IMR-90 (cell line): ENCODE measurements around the gene KIF16B. TPM values are rescaled to one million over a fixed set of nuclear protein-coding genes. Genes with fewer than 3 reads are reported as not detected.

Experiments used
- ATAC-seq: fragments of 200-7000 bp; cut with Tn5 transposase; 2 replicates; pipeline ENCODE4 v1.9.1; 2020; ENCODE audit warnings: low read depth, mild to moderate bottlenecking, moderate library complexity
- BruUV-seq: library from RNA; stranded (reverse); fragments of 400-500 nt; replicated peaks from 2 replicates; lab custom pipeline; 2021; lab: Mats Ljungman, UMichigan
- CTCF ChIA-PET: fragments of 300-600 bp; formaldehyde crosslinking; extraction: SDS; loops from one replicate; lab custom pipeline; 2021; ENCODE audit warnings: antibody characterized with exemption; lab: Yijun Ruan, JAX
- POLR2A ChIA-PET: fragments of 300-600 bp; sonication (Branson Sonifier 250); formaldehyde crosslinking; loops from one replicate; lab custom pipeline; 2022; ENCODE audit warnings: antibody characterized with exemption; ENCODE audit not compliant: unreplicated experiment; lab: Charles Lee
- DNase-seq: peaks from one replicate; pipeline ENCODE4 v3.0.0; 2013
- H2AFZ ChIP-seq: replicated peaks from 2 replicates; pipeline ENCODE3; 2013; ENCODE audit warnings: low read length, mild to moderate bottlenecking; ENCODE audit not compliant: poor library complexity
- H2AK5ac ChIP-seq: 2 replicates; pipeline ENCODE4 v1.6.1; 2013; ENCODE audit warnings: low read depth, low read length, inconsistent platforms
- H2AK9ac ChIP-seq: replicated peaks from 2 replicates; pipeline ENCODE3; 2013; ENCODE audit warnings: mild to moderate bottlenecking, low read depth, low read length, moderate library complexity; ENCODE audit not compliant: poor library complexity
- H2BK120ac ChIP-seq: 2 replicates; pipeline ENCODE4 v1.6.1; 2013; ENCODE audit warnings: low read depth, low read length, inconsistent platforms
- H2BK15ac ChIP-seq: 3 replicates; pipeline ENCODE4 v1.6.1; 2013; ENCODE audit warnings: low read depth, low read length, inconsistent platforms
- H2BK20ac ChIP-seq: 2 replicates; pipeline ENCODE4 v1.6.1; 2013; ENCODE audit warnings: low read depth, mild to moderate bottlenecking, inconsistent platforms, low read length, moderate library complexity
- H2BK5ac ChIP-seq: 2 replicates; pipeline ENCODE4 v1.6.1; 2013; ENCODE audit warnings: mild to moderate bottlenecking, low read depth, low read length, inconsistent platforms; ENCODE audit not compliant: poor library complexity, severe bottlenecking
- H3K14ac ChIP-seq: replicated peaks from 2 replicates; pipeline ENCODE4 v1.6.1; 2013; ENCODE audit warnings: low read depth, low read length, inconsistent platforms
- H3K18ac ChIP-seq: 2 replicates; pipeline ENCODE4 v1.6.1; 2013; ENCODE audit warnings: low read depth, low read length, control low read depth
- H3K23ac ChIP-seq: 2 replicates; pipeline ENCODE4 v1.6.1; 2013; ENCODE audit warnings: low read depth, low read length, inconsistent platforms
- H3K27ac ChIP-seq: 2 replicates; pipeline ENCODE4 v1.5.1; 2013; ENCODE audit warnings: mild to moderate bottlenecking, control low read depth, low read length; ENCODE audit not compliant: insufficient read depth
- H3K27me3 ChIP-seq: 2 replicates; pipeline ENCODE4 v1.6.1; 2013; ENCODE audit warnings: low read length; ENCODE audit not compliant: control insufficient read depth, insufficient read depth
- H3K36me3 ChIP-seq: 2 replicates; pipeline ENCODE4 v1.6.1; 2013; ENCODE audit warnings: low read length, mixed read lengths; ENCODE audit not compliant: control insufficient read depth, insufficient read depth
- H3K4ac ChIP-seq: 2 replicates; pipeline ENCODE4 v1.6.1; 2013; ENCODE audit warnings: low read depth, low read length, inconsistent platforms
- H3K4me1 ChIP-seq: 2 replicates; pipeline ENCODE4 v1.6.1; 2013; ENCODE audit warnings: low read length, mixed read lengths; ENCODE audit not compliant: control insufficient read depth, insufficient read depth
- H3K4me2 ChIP-seq: 2 replicates; pipeline ENCODE4 v1.6.1; 2013; ENCODE audit warnings: low read depth, mild to moderate bottlenecking, control low read depth, low read length, moderate library complexity
- H3K4me3 ChIP-seq: 2 replicates; pipeline ENCODE4 v1.5.1; 2013; ENCODE audit warnings: low read depth, mild to moderate bottlenecking, control low read depth, low read length, moderate library complexity; ENCODE audit not compliant: insufficient read depth
- H3K56ac ChIP-seq: 2 replicates; pipeline ENCODE4 v1.6.1; 2013; ENCODE audit warnings: low read length, inconsistent platforms; ENCODE audit not compliant: insufficient read depth; ENCODE audit errors: extremely low read depth
- H3K79me1 ChIP-seq, 2 experiments: 2 replicates each; pipeline ENCODE4 v1.6.1; 2013; ENCODE audit warnings: low read length in 2 of 2, inconsistent platforms in 1 of 2, low read depth in 1 of 2
- H3K9ac ChIP-seq: 2 replicates; pipeline ENCODE4 v1.6.1; 2013; ENCODE audit warnings: low read depth, low read length, control low read depth
- H3K9me1 ChIP-seq: 2 replicates; pipeline ENCODE4 v1.6.1; 2013; ENCODE audit warnings: low read length, inconsistent platforms; ENCODE audit not compliant: insufficient read depth
- H3K9me3 ChIP-seq: 2 replicates; pipeline ENCODE4 v1.6.1; 2013; ENCODE audit warnings: low read length; ENCODE audit not compliant: control insufficient read depth, insufficient read depth
- H4K20me1 ChIP-seq: 2 replicates; pipeline ENCODE4 v1.6.1; 2013; ENCODE audit warnings: low read length, inconsistent platforms; ENCODE audit not compliant: insufficient read depth
- H4K5ac ChIP-seq: 2 replicates; pipeline ENCODE4 v1.6.1; 2013; ENCODE audit warnings: mild to moderate bottlenecking, low read depth, low read length, control low read depth
- H4K8ac ChIP-seq, 2 experiments: 2 replicates each; pipeline ENCODE4 v1.6.1; 2013; ENCODE audit warnings: low read depth in 2 of 2, low read length in 2 of 2, control low read depth in 1 of 2, inconsistent platforms in 1 of 2
- H4K91ac ChIP-seq: 2 replicates; pipeline ENCODE4 v1.6.1; 2013; ENCODE audit warnings: low read depth, low read length, inconsistent platforms; ENCODE audit not compliant: insufficient read depth
- FOS ChIP-seq: fragments of 150-350 bp; IDR thresholded peaks from 2 replicates; pipeline ENCODE4 v1.6.1; 2016; ENCODE audit warnings: low read depth, low read length
- MAFK ChIP-seq: IDR thresholded peaks from 2 replicates; pipeline ENCODE4 v1.6.1; 2012; ENCODE audit warnings: low read depth, low read length, improper control_type of control experiment
- MAZ ChIP-seq: IDR thresholded peaks from 2 replicates; pipeline ENCODE4 v1.6.1; 2012; ENCODE audit warnings: low read depth, mild to moderate bottlenecking, low read length, improper control_type of control experiment, moderate library complexity, borderline replicate concordance
- NFE2L2 ChIP-seq: fragments of 150-350 bp; IDR thresholded peaks from 2 replicates; pipeline ENCODE4 v1.6.1; 2016; ENCODE audit warnings: low read depth, mild to moderate bottlenecking, low read length
- WGBS, 2 experiments: methylation state at CpG; one replicate each; pipeline versions ENCODE4 v1.1.5 to v1.1.7; 2013; ENCODE audit warnings: missing lambda C conversion rate in 2 of 2; ENCODE audit not compliant: insufficient read length in 1 of 2; ENCODE audit errors: extremely low coverage in 2 of 2; 5-methylcytosine and 5-hydroxymethylcytosine counted together
- dilution Hi-C: fragments of 300-500 bp; cut with HindIII; formaldehyde crosslinking; loops from one replicate; pipeline ENCODE4 v1.14.3; 2018; ENCODE audit warnings: low sequenced_read_pairs; ENCODE audit not compliant: unreplicated experiment
- in situ Hi-C: fragments of 300-500 bp; cut with MboI; formaldehyde crosslinking; loops from 3 replicates; pipeline ENCODE4 v1.14.3; 2019; ENCODE audit warnings: low sequenced_read_pairs, inconsistent platforms, mixed read lengths
- intact Hi-C: fragments of 100-400 bp; cut with micrococcal nuclease; formaldehyde crosslinking; loops from 2 replicates; pipeline ENCODE4 v1.10.0; 2022
- polyA plus RNA-seq, 3 experiments: library from polyadenylated mRNA; depleted of rRNA; stranded (reverse); fragments of >200 nt; gene quantifications; 2 replicates each; pipeline ENCODE4 v1.2.3, GENCODE V29; 2012; ENCODE audit warnings: low replicate concordance in 1 of 3
- total RNA-seq: library from RNA; depleted of rRNA; stranded (reverse); fragments of >200 nt; gene quantifications from 2 replicates; pipeline ENCODE4 v1.2.3, GENCODE V29; 2012
- TF ChIP-seq, protein P1 (sequence below): conservative IDR thresholded peaks from 2 replicates; pipeline ENCODE4 v1.5.1; 2012; ENCODE audit warnings: mild to moderate bottlenecking, low read depth, low read length, improper control_type of control experiment

The KIF16B gene
- total and polyA plus RNA-seq, 2 of the 4 experiments (the other 2 are of a cell fraction): 4.7 to 10.0 TPM

DNA sequence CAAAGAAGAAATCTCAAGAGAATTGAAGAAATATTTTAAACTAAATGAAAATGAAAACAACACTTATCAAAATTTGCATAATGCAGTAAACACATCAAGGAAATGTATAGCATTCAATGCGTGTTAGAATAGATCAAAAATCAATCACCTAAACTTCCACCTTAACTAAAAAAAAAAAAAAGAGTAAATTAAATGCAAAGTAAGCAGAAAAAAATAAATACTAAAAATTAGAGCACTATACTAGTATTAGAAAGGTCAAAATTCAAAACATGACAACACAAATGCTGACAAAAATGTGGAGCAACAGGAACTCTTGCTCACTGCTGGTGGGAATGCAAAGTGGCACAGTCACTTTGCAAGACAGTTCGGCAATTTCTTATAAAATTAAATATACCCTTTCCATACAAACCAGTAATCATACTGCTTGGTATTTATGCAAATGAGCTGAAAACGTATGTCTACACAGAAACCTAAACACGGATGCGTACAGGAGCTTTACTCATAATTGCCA lies 103.8 kb downstream of the KIF16B start:
- DNase-seq: no peak
- no peak overlapping the region for H4K5ac ChIP-seq
- H3K9me1 ChIP-seq: no peaks in the 10 kb centered on the region
- H3K27me3 ChIP-seq: no peaks in the 10 kb centered on the region
- H3K9me3 ChIP-seq: no peaks in the 10 kb centered on the region
- intact Hi-C loops: no loop called here
- H3K79me1 ChIP-seq: no peaks in the 10 kb centered on the region
- H3K56ac ChIP-seq: no peak overlapping the region
- no TSS peak for BruUV-seq
- no peak overlapping the region for H3K18ac ChIP-seq
- in situ Hi-C loops: no loop called here
- H3K4me3 ChIP-seq: no peak overlapping the region
- H2BK20ac ChIP-seq: no peak overlapping the region
- no peak overlapping the region for H3K4me2 ChIP-seq
- no peak overlapping the region for H3K4ac ChIP-seq
- ATAC-seq: no peak
- WGBS, 2 experiments: no CpG with 5 or more reads among the region's 5 CpGs
- TF ChIP-seq NFE2L2 (no peak), FOS (no peak), MAFK (peak; percentile 83), MAZ (no peak)
- TF ChIP-seq, protein P1, sequence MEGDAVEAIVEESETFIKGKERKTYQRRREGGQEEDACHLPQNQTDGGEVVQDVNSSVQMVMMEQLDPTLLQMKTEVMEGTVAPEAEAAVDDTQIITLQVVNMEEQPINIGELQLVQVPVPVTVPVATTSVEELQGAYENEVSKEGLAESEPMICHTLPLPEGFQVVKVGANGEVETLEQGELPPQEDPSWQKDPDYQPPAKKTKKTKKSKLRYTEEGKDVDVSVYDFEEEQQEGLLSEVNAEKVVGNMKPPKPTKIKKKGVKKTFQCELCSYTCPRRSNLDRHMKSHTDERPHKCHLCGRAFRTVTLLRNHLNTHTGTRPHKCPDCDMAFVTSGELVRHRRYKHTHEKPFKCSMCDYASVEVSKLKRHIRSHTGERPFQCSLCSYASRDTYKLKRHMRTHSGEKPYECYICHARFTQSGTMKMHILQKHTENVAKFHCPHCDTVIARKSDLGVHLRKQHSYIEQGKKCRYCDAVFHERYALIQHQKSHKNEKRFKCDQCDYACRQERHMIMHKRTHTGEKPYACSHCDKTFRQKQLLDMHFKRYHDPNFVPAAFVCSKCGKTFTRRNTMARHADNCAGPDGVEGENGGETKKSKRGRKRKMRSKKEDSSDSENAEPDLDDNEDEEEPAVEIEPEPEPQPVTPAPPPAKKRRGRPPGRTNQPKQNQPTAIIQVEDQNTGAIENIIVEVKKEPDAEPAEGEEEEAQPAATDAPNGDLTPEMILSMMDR: no peak
- ChIA-PET POLR2A (no interaction called here), CTCF (no interaction called here)
- peaks cover 4% of the 10 kb centered on the region; the same call in 1 of the 2 replicates for H3K4me1 ChIP-seq
- no peak overlapping the region for H4K8ac ChIP-seq
- H3K36me3 ChIP-seq: no peaks in the 10 kb centered on the region
- H2AK9ac ChIP-seq: no peak overlapping the region
- no peak overlapping the region for H4K91ac ChIP-seq
- no peak overlapping the region for H2BK5ac ChIP-seq
- H2BK120ac ChIP-seq: no peak overlapping the region
- dilution Hi-C loops: no loop called here
- H3K9ac ChIP-seq: no peak overlapping the region
- H4K20me1 ChIP-seq: no peaks in the 10 kb centered on the region
- no peak overlapping the region for H2AFZ ChIP-seq
- no peak overlapping the region for H3K14ac ChIP-seq
- H3K27ac ChIP-seq: no peak overlapping the region
- no peak overlapping the region for H3K23ac ChIP-seq
- no peak overlapping the region for H2AK5ac ChIP-seq
- H2BK15ac ChIP-seq: no peak overlapping the region
